ENCODE results near the gene ALG6.

- TF ChIP-seq SNAI2 (CRISPR knock-in tag; IDR thresholded peaks at IDR 0.05) = no peak
- TF ChIP-seq OSR1 (CRISPR knock-in tag; IDR thresholded peaks at IDR 0.05) = no peak
- TF ChIP-seq, protein P1, sequence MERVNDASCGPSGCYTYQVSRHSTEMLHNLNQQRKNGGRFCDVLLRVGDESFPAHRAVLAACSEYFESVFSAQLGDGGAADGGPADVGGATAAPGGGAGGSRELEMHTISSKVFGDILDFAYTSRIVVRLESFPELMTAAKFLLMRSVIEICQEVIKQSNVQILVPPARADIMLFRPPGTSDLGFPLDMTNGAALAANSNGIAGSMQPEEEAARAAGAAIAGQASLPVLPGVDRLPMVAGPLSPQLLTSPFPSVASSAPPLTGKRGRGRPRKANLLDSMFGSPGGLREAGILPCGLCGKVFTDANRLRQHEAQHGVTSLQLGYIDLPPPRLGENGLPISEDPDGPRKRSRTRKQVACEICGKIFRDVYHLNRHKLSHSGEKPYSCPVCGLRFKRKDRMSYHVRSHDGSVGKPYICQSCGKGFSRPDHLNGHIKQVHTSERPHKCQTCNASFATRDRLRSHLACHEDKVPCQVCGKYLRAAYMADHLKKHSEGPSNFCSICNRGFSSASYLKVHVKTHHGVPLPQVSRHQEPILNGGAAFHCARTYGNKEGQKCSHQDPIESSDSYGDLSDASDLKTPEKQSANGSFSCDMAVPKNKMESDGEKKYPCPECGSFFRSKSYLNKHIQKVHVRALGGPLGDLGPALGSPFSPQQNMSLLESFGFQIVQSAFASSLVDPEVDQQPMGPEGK (CRISPR knock-in tag; IDR thresholded peaks at IDR 0.05; ENCODE audit: borderline replicate concordance) = no peak
- TF ChIP-seq ZNF8 (CRISPR knock-in tag; IDR thresholded peaks at IDR 0.05) = no peak
- no peak for TF ChIP-seq TCF4 (CRISPR knock-in tag; IDR thresholded peaks at IDR 0.05; ENCODE audit: borderline replicate concordance)
- TF ChIP-seq ZNF70 (CRISPR knock-in tag; IDR thresholded peaks at IDR 0.05) = no peak
- no peak for TF ChIP-seq CSDC2 (CRISPR knock-in tag; IDR thresholded peaks at IDR 0.05)
- no peak for TF ChIP-seq ISL1 (CRISPR knock-in tag; IDR thresholded peaks at IDR 0.05)
- TF ChIP-seq ZFP3 (CRISPR knock-in tag; IDR thresholded peaks at IDR 0.05) = no peak
These were observed 34.5 kb downstream of the ALG6 start for GRCh38 chr1:63401945-63402344.

Measured in SK-N-SH treated with all-trans-retinoic acid at 6 μM for 48 hours (cell line).